Mucosa of descending colon (tissue), 3 donors: Measurements from ENCODE around the gene C19orf12. TPM values are rescaled to one million over a fixed set of nuclear protein-coding genes. Genes with fewer than 3 reads are reported as not detected.

ENCODE experiments used
- ATAC-seq: fragments of 200-7000 bp; cut with Tn5 transposase; one replicate; pipeline ENCODE4 v1.9.1; 2020; ENCODE audit warnings: mild to moderate bottlenecking, moderate library complexity
- DNase-seq, 3 donors: peaks; one replicate each; pipeline ENCODE4 v3.0.0-alpha.2; 2020
- H3K36me3 ChIP-seq: fragments of 200-600 bp; one replicate; pipeline ENCODE4 v1.8.0; 2021; ENCODE audit warnings: low read depth, mild to moderate bottlenecking
- H3K4me1 ChIP-seq: fragments of 200-600 bp; one replicate; pipeline ENCODE4 v1.8.0; 2021; ENCODE audit warnings: low read depth, mild to moderate bottlenecking
- H3K4me3 ChIP-seq: fragments of 200-600 bp; one replicate; pipeline ENCODE4 v1.8.0; 2021; ENCODE audit warnings: mild to moderate bottlenecking
- H3K9me3 ChIP-seq: fragments of 200-600 bp; one replicate; pipeline ENCODE4 v1.8.0; 2021; ENCODE audit warnings: mild to moderate bottlenecking
- intact Hi-C, 2 donors: fragments of 100-400 bp; cut with DNase I in 1 of 2; cut with micrococcal nuclease in 1 of 2; formaldehyde crosslinking; loops; one replicate each; pipeline versions ENCODE4 v1.11.0 to v1.11.1; 2022; cut with DNase I, micrococcal nuclease
- total RNA-seq, 3 donors: library from RNA; stranded (reverse); fragmentation: NEBNext Ultra II Directional in 2 of 3; extraction: Animal tissue kit (Norgen Biotek cat#: 25700) in 2 of 3; gene quantifications; one replicate each; pipeline versions ENCODE4 v1.2.1 to v1.2.4, GENCODE V29; 2021 to 2023
- TF ChIP-seq, protein P1 (sequence below): fragments of 200-600 bp; IDR thresholded peaks from one replicate; pipeline ENCODE4 v1.8.0; 2022; ENCODE audit warnings: antibody characterized with exemption, mild to moderate bottlenecking
- donor health status: DM: no; HTN: no; CAD: no; lungs with moderate emphysema.
- donor health status: DM: no; HTN: no; CAD: no.
- donor health status: DM: no; HTN: yes; CAD: no.

C19orf12 gene
- total RNA-seq, 3 donors from 2014 or later = 17.0 to 26.6 (median 18.4) TPM

DNA sequence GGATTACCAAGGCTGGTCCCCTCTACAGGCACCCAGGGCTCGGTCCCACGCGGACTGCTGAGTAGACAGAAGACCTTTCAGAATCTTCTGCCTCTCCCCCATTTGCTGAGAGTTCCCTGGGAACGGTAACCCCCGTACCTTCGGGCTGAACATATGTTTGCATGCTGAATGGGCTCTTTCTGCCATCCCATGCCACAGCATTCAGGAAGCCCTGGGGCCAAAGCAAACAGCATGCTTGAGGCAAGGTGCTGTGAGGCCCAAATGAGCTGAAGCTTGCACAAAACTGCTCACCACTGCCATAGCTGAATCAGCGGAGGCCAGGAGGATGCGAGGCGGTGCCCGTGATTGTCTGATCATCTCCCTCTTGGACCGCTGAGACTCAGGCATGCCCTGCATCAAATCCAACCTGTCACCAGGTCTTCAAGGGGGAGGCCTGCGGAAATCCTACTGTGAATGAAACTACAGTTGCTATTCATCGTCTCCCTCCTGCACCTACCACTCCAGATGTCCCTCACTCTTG lies 16.3 kb upstream of the C19orf12 start:
- Histone ChIP-seq H3K4me1 (no peaks in the 10 kb centered on the region), H3K9me3 (no peaks in the 10 kb centered on the region), H3K36me3 (no peaks in the 10 kb centered on the region), H3K4me3 (no peak overlapping the region)
- intact Hi-C loops = loop anchor here in 1 of 2 donors (10.0 kb wide), 1 partner anchor 143 kb away; no protein-coding TSS in a partner anchor
- DNase-seq = no peak
- ATAC-seq = no peak
- TF ChIP-seq, protein P1, sequence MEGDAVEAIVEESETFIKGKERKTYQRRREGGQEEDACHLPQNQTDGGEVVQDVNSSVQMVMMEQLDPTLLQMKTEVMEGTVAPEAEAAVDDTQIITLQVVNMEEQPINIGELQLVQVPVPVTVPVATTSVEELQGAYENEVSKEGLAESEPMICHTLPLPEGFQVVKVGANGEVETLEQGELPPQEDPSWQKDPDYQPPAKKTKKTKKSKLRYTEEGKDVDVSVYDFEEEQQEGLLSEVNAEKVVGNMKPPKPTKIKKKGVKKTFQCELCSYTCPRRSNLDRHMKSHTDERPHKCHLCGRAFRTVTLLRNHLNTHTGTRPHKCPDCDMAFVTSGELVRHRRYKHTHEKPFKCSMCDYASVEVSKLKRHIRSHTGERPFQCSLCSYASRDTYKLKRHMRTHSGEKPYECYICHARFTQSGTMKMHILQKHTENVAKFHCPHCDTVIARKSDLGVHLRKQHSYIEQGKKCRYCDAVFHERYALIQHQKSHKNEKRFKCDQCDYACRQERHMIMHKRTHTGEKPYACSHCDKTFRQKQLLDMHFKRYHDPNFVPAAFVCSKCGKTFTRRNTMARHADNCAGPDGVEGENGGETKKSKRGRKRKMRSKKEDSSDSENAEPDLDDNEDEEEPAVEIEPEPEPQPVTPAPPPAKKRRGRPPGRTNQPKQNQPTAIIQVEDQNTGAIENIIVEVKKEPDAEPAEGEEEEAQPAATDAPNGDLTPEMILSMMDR = no peak

DNA sequence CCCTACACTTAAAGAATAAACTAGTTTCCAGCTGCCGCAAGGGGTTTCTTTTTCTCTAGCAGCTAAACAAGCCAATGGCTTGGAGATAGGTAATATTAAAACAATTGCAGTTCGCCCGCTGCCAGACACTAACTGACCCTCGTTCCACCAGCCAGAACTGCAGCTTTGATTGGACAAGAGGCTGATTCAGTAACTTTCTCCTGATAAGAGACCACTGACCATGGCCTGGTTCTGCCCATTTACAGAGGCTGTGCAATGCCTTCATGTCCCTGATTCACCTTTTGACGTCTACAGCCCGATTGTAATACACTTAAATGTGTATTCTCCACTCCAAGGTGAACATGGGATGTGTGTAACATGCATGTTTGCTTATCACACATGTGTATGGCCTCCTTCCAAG lies 12.8 kb upstream of the C19orf12 start:
- Histone ChIP-seq H3K9me3 (no peaks in the 10 kb centered on the region), H3K36me3 (no peaks in the 10 kb centered on the region), H3K4me3 (no peak overlapping the region), H3K4me1 (peaks cover 6% of the 10 kb centered on the region)
- TF ChIP-seq, protein P1 = no peak
- no peak for ATAC-seq
- no peak for DNase-seq
- intact Hi-C loops = no loop called here

DNA sequence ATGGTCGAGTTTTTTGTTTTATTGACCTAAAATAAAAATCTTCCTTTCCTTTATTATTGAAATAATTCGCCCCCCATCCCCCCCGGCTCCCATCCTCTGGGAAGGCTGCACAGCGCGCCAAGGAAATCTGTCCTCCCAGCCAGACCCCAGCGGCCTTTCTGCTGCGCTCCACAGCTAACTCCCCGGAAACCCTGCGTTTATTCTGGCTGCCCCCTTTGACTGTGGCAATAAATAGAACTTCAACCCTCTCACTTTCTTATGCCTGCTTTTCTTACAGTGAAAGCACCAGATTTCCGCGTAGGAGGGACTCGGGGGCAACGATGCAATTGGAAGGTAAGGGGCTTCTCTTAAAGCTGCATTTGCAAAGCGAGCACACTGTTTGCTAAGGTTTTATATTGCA lies 9.7 kb upstream of the C19orf12 start:
- intact Hi-C loops = no loop called here
- DNase-seq (no peak), ATAC-seq (no peak)
- H3K4me3 ChIP-seq = no peak overlapping the region
- no peaks in the 10 kb centered on the region for H3K36me3 ChIP-seq
- TF ChIP-seq, protein P1 = no peak
- no peaks in the 10 kb centered on the region for H3K9me3 ChIP-seq
- peaks cover 6% of the 10 kb centered on the region for H3K4me1 ChIP-seq

DNA sequence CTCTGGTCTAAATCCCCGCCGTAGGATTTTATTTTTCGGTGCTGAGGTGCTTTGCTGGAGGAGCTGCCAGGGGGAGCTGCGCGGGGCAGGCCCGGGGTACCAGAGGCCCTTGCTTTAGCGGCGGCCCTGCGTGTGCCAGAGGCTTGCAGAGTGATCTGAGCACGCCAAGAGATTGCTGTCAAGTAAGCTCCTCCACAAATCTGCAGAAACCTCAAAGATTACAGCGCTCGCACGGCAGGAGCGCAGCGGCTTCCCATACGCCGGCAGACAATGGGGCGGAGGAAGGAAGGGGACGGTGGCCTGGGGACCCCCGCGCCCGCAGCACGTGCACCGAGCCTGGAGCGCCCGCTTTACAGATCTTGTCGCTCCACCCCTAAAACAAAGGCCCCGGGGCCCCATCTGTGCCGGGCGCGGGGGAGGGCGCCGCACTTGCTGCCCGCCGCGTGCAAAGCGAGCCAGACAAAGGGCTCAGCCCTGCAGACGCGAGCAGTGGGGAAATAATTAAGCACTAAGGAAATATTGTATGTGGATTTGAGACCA lies 9.1 kb upstream of the C19orf12 start:
- H3K36me3 ChIP-seq = no peaks in the 10 kb centered on the region
- ATAC-seq (peak; percentile 34), DNase-seq (no peak)
- H3K9me3 ChIP-seq = no peaks in the 10 kb centered on the region
- TF ChIP-seq, protein P1 = no peak
- intact Hi-C loops = no loop called here
- H3K4me1 ChIP-seq = peaks cover 6% of the 10 kb centered on the region
- H3K4me3 ChIP-seq = no peak overlapping the region

DNA sequence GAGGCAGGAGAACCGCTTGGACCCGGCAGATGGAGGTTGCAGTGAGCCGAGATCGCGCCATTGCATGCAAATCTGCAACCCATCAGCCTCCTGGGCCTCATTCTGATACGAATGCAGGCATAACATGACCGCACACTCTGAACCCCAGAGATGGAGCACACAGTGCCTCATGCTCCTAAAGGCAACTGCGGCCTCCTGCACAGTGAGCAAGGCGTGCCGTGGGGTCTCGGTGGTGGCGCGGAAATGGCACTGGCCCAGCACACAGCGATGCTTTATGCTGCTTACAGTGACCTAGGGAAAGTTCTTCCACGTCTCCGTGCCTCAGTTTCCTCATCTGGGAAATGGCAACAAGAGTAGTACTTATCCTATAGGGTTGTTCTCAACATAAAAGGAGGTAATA lies 2.0 kb upstream of the C19orf12 start:
- ATAC-seq = no peak

More for the DNA sequence above, 2.0 kb upstream of the C19orf12 start:
- DNase-seq = no peak
- no peaks in the 10 kb centered on the region for H3K36me3 ChIP-seq
- TF ChIP-seq, protein P1 = no peak
- H3K4me3 ChIP-seq = no peak overlapping the region
- intact Hi-C loops = loop anchor here in 1 of 2 donors (5.0 kb wide), 1 partner anchor 110 kb away; the partner anchor contains the start of gene POP4
- H3K4me1 ChIP-seq = peaks cover 14% of the 10 kb centered on the region
- H3K9me3 ChIP-seq = no peaks in the 10 kb centered on the region
